SU-DHL-6 (cell line): ENCODE data around the gene B3GAT1.

ENCODE experiments used
- EZH2phosphoT487 ChIP-seq: fragments of 200-600 bp; sonication (generic), shearing (Covaris generic); conservative IDR thresholded peaks from 2 replicates; pipeline ENCODE4 v1.6.1; 2018; ENCODE audit warnings: mild to moderate bottlenecking, antibody characterized with exemption, low read length, moderate library complexity, mixed read lengths
- TF ChIP-seq, protein P1 (sequence below): fragments of 200-600 bp; sonication (generic); IDR thresholded peaks from one replicate; pipeline ENCODE4 v1.5.1; 2017; ENCODE audit warnings: antibody characterized with exemption, mild to moderate bottlenecking, low read length, moderate library complexity; ENCODE audit not compliant: insufficient read depth, poor library complexity, severe bottlenecking

DNA sequence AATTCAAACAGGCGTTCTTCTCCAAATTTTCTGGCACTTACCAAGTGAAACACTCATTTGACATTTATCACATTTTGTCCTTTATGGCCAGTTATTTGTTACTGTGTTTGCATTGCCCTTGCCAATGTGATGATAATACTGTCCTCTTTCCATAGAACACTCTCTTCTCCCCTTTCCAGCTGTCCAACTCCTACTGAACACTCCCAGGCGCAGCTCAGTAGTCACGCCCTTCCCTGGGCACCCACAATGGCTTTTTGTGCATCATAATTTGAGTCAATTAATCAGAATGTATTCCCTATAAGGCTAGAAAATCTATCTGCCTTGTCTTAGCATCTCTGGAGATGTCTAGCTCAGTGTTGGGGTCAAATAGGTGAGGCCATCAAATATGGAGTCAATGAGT, 21.2 kb upstream of the B3GAT1 start:
- TF ChIP-seq, protein P1, sequence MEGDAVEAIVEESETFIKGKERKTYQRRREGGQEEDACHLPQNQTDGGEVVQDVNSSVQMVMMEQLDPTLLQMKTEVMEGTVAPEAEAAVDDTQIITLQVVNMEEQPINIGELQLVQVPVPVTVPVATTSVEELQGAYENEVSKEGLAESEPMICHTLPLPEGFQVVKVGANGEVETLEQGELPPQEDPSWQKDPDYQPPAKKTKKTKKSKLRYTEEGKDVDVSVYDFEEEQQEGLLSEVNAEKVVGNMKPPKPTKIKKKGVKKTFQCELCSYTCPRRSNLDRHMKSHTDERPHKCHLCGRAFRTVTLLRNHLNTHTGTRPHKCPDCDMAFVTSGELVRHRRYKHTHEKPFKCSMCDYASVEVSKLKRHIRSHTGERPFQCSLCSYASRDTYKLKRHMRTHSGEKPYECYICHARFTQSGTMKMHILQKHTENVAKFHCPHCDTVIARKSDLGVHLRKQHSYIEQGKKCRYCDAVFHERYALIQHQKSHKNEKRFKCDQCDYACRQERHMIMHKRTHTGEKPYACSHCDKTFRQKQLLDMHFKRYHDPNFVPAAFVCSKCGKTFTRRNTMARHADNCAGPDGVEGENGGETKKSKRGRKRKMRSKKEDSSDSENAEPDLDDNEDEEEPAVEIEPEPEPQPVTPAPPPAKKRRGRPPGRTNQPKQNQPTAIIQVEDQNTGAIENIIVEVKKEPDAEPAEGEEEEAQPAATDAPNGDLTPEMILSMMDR = no peak
- no peak for TF ChIP-seq EZH2phosphoT487
